Anterior cingulate cortex (tissue), 58 donors: ENCODE results near the gene FRMD5.
A peak's percentile ranks its signal among the peaks of the same experiment; 100 is the strongest.
"Not testable (repeated sequence)": the region's sequence is repeated elsewhere in the genome, so short reads cannot be mapped to it uniquely, and the experiment has no call there.

Experiments used
- DNase-seq, 58 donors: peaks; one replicate each; lab custom pipeline; 2025; lab: John Stamatoyannopoulos, UW

The FRMD5 gene

DNA sequence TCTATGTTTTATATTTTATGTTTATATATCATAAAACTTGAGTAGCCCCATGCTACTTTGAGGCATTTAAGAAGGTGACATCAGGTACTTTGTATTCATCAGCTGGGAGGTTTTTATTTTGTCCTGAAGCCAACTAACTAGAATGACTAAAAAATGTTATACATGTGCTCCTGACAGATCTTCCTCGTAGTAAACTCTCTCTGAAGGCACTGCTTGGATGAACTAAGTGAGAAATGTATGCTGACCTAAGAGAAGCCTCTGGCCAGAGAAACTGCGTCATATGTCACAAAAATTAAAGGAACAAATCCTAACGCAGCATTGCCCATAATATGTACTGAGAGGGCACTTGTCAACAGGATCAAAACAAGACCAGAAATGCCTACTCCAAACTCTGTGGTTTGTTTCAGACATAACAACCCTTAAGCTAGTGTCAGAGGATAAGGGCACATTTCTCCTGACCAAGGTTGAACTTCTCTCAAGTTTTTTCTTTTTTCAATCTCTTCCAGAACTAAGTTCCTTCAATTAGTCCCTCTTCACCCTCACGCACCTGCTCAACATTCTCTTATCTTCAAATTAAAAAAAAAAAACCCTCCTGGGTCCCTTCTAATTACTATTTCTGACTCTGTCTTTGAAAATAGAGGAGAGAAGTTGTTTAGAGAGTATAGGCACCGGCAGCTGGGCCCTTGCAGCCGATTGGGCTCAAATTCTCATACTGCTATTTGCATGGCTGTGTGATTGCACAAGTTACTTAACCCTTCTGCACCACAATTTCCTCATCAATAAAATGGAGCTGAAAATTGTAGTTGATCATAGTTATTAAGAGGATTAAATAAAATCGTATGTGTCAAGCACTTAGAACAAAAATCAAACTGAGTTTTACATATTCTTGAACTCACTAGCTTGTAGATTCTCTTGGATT is 159.0 kb downstream of the FRMD5 start:
- no peak for DNase-seq

- peak in 3 of 58 donors; percentile 4 to 35 (median 16) for DNase-seq
These were observed 160.0 kb downstream of the FRMD5 start for GRCh38 chr15:44034933-44035624.

DNA sequence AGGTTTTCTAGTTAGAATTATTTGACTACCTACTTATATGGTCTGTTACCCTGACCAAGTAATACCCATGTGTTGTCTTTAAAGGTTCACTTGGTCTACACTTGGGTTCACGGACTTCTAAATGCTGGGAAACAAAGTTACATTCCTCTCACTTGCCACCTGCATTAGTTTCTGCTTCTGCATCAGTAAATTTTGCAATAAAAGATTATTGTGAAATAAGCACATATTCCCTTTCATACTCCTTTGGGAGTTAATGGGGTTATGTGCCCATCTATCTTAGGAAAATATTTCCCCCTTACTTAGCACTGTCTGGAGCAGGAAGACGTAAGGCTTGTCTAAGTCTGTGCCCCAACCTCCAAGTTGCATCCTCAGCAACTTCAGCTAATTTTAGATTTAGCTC is 160.7 kb downstream of the FRMD5 start:
- DNase-seq = no peak

- DNase-seq = peak in 10 of 58 donors; percentile 2 to 81 (median 25)
These were observed 161.2 kb downstream of the FRMD5 start for GRCh38 chr15:44033894-44034293.

GRCh38 chr15:44032820-44033219 is 162.3 kb downstream of the FRMD5 start:
- DNase-seq = not testable (repeated sequence)

DNA sequence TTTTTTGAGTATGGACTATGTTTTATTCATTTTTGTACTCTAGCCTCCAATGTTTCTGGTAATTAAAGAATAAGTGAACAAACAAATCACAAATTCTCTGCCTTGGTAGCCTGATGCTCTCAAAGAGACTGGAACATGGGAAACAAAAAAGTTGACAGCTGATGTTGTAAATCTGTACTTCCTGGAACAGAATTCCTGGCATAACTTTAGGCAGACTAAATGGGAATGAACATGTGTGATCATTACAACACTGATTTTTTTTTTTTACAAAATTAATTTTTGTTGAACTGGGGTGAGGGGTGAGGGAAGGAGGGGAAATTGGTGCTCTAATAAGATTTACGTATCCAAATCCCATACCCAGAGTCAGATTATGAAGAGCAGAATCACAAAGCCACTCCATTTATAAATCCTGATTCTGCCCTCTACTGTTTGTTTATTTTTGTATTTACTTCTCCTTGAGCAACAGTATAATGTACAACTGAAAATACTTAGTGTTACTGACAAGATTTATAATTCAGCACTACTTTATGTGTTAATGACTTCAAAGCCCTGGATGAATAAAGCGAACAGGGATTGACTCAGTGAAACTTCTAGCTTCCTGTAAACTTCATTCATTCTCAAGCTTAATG is 165.0 kb downstream of the FRMD5 start:
- DNase-seq = no peak

DNA sequence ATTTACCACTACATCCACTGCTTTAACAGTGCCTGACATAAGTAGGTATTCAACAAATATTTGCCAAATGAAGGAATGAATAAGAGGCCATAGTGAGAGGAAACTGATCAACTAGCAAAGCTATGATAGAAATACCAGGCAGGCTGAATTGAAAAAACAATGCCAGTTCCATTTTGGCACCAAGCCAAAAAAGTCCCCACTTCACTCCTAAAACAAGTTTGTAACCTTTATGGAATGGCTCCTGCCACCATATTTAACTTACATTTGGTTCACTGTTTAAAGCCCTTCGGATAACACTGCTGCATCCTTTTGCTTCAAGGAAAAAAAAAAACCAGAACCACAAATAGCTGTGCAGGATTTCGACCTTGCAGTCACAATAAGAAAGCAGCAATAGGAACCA is 166.1 kb downstream of the FRMD5 start:
- DNase-seq = no peak

DNA sequence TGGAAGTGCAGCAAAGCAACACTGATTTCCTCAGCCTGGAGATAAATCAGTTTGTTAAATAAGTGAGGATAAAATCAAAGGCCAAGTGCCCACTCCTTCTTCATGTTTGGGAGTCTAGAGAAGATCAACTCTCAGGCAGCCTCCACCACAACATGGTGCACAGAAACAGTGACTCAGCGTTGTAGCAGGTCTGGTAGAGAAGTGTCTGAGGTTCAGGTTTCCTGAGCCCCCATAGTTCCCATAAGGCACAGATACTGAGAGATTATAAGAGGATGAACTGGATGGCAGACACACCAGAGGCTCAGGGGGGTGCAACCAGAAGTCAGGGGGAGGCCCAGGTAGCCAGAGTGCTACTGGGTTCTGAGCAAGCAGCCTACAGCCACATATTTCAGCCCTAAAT is 166.7 kb downstream of the FRMD5 start:
- no peak for DNase-seq

GRCh38 chr15:44024155-44024554 is 170.9 kb downstream of the FRMD5 start:
- no peak for DNase-seq

DNA sequence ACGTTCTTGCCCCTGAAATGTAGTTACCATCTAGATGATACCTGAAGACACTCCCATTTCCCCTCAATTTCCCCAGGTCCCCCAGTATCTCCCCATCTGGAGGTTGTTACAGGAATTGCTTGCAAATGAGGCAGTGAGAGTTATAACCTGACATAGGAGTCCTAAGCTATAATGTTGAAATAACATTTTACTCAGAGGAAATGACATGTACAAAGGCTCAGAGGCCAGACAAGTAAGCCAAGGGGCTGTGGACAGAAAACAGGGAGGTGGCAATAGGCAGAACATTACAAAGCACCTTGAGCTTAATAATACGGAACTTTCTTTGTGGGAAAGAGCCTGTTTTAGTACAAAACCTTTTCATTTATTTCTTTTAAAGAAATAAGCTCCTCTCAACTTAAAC is 171.9 kb downstream of the FRMD5 start:
- no peak for DNase-seq

- no peak for DNase-seq
These were observed 176.9 kb downstream of the FRMD5 start for GRCh38 chr15:44018151-44018550.

GRCh38 chr15:44015545-44016305 is 179.3 kb downstream of the FRMD5 start:
- no peak for DNase-seq

DNA sequence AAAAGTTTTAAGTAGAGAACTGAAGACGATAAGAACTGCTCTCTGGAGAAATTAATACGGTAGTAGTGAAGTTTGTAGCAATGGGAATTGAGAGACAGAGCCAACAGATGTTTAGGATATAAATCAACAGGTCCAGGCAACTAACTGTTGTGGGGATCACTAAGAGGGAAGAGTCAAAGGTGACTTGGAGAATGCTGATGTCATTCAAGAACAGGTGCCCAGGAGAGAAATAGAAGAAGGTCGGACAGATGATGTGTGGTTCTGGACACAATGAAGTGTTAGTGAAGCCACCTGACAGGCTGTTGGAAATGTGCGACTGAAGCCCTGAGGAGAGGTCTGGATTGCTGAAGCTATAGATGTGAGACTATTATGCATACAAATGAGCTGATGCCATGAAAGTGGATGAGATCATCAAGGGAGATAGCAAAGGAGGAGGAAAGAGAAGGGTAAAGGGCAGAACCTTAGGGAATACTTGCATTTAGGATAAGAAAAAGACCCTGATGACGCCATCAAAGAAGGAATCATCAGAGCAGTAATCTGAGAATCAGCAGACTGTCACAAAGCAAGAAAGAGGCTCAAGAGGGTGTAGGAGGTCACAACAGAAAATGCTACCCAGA is 183.7 kb downstream of the FRMD5 start:
- DNase-seq = no peak

DNA sequence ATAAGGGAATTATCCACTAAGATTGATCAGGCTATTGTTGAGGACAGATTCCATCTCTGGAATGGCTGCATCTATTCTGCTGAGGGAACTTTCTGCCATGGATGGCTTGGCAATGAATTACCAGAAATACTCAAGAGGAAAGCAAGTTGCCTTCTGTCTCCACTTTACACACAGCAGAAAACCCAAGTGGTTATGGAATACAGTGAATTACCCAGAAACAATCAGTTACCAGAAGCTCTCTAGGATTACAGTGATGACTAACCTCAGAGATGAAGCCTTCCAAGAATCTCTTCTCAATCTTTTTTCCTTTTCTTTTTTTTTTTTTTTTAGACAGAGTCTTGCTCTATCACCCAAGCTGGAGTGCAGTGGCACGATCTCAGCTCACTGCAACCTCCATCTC is 185.0 kb downstream of the FRMD5 start:
- DNase-seq = no peak

DNA sequence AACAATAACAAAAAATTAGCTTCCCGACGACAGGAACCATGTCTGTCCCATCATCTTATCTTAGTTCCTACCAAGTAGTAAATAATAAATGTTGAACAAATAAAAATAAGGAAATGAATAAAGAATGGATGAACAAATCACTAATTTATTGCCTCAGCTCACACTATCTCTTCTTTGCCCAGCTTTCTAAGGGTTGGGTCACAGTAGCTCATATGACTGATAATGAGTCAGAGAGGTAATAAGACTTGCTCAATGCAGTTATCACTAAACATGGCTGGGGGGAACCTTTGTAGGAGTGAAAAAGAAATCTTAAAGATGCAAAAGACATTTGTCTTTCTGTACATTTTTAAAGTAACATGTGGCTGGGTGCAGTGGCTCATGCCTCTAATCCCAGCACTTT is 186.0 kb downstream of the FRMD5 start:
- DNase-seq = no peak

DNA sequence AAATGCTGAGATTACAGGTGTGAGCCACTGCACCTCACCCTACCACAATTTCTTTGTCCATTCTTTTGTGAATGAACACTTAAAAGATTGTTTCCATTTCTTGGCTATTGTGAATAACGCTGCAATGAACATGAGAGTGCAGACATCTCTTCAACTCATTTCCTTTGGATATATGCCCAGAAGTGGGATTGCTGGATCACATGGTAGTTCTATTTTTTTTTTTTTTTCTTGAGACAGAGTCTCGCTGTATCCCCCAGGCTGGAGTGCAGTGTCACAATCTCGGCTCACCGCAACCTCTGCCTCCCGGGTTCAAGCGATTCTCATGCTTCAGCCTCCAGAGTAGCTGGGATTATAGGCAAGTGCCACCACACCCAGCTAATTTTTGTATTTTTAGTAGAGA is 194.8 kb downstream of the FRMD5 start:
- DNase-seq = peak in 1 of 58 donors; percentile 12

DNA sequence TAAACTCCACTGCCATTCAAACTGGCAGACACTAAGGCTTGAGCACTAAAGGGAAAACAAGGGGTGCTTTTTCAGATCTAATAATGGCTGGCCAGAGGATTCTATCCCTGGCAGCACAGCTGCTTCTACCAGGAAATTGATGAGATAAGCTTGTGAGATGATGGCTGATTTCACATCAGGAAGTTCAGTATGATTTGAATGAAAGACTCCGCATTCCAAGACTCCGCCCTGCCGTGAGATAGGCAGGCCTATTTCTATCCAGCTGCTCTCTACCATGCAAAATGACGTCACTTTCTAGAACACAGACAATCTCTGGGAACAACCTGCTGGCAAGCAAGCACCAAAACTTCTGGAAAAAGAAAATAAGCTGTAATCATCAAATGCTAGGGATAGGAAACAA is 196.5 kb downstream of the FRMD5 start:
- peak in 19 of 58 donors; percentile 2 to 74 (median 13) for DNase-seq

- peak in 1 of 58 donors; percentile 11 for DNase-seq
These were observed 203.9 kb downstream of the FRMD5 start for GRCh38 chr15:43991206-43991605.

GRCh38 chr15:43989938-43990337 is 205.1 kb downstream of the FRMD5 start:
- DNase-seq = no peak

- DNase-seq = no peak
These were observed 206.2 kb downstream of the FRMD5 start for GRCh38 chr15:43988900-43989299.
